Heart left ventricle (tissue), 13 donors: ENCODE data around the gene EHMT1.

ENCODE experiments used
- POLR2A ChIP-seq, 2 donors: fragments of 450-650 bp; IDR thresholded peaks; one replicate each; pipeline ENCODE4 v1.6.1; 2017; ENCODE audit warnings: antibody characterized with exemption in 2 of 2, mild to moderate bottlenecking in 2 of 2, moderate library complexity in 2 of 2
- TF ChIP-seq, protein P1 (sequence below), 12 donors: fragments of 200-600 bp; sonication (generic) in 4 of 12; IDR thresholded peaks; one replicate each; pipeline versions ENCODE4 v1.5.0 to v1.8.0; 2018 to 2022; ENCODE audit warnings: antibody characterized with exemption in 12 of 12, mild to moderate bottlenecking in 5 of 12
- donor health status: ischemic (EF 13 %, LVEDD 7.1; RV severe dilation, severe dysfunction).
- donor health status: DM: no; HTN: yes; CAD: no.
- donor health status: DM: no; HTN: no; CAD: no.
- donor health status: ischemic (EF 25% LVEDD 6.9; RV normal size, moderate dysfunction).
- donor health status: ischemic (EF 25% LVEDD 5.7; RV mildly dilated, moderate dysfunction).
- donor health status: ischemic (EF 35%, LVEDD 5.7; RV mildly dilated, moderate dysfunction).
- donor health status: nonischemic (EF 11% LVEDD 7.7; RV severe dilation, severe dysfunction).
- donor health status: DM: yes; HTN: yes; CAD: no.
- donor health status: PGD.
- donor health status: ischemic (EF 29% LVEDD 5.4; RV normal size, mild dysfunction).
- donor health status: nonischemic (EF 23%, LVEDD 6.1; RV moderate dilation, normal function).

DNA sequence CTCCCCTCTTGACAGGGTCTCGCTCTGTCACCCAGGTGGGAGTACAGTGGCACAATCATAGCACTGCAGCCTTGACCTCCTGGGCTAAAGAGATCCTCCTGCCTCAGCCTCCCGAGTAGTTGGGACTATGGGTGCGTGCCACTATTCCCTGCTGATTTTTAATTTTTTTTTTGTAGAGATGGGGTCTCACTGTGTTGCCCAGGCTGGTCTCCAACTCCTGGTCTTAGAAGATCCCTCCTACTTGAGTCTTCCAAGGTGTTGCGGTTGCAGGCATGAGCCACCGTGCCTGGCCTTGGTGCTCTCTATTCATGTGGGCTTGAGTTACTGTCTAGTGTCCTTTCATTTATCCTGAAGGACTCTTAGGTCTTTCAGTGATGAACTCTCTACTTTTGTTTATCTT lies 24.1 kb downstream of the EHMT1 start:
- no peak for TF ChIP-seq POLR2A (IDR thresholded peaks at IDR 0.05)
- TF ChIP-seq, protein P1, sequence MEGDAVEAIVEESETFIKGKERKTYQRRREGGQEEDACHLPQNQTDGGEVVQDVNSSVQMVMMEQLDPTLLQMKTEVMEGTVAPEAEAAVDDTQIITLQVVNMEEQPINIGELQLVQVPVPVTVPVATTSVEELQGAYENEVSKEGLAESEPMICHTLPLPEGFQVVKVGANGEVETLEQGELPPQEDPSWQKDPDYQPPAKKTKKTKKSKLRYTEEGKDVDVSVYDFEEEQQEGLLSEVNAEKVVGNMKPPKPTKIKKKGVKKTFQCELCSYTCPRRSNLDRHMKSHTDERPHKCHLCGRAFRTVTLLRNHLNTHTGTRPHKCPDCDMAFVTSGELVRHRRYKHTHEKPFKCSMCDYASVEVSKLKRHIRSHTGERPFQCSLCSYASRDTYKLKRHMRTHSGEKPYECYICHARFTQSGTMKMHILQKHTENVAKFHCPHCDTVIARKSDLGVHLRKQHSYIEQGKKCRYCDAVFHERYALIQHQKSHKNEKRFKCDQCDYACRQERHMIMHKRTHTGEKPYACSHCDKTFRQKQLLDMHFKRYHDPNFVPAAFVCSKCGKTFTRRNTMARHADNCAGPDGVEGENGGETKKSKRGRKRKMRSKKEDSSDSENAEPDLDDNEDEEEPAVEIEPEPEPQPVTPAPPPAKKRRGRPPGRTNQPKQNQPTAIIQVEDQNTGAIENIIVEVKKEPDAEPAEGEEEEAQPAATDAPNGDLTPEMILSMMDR (IDR thresholded peaks at IDR 0.05): no peak
